Keratinocyte (primary cell): ENCODE results near the gene PPM1B.

ENCODE experiments used
- CTCF ChIP-seq, 3 experiments: IDR thresholded peaks in 1 of 3; conservative IDR thresholded peaks in 1 of 3; optimal IDR thresholded peaks in 1 of 3; 2 replicates in 2 of 3; 3 replicates in 1 of 3; pipeline versions ENCODE3 to v1.5.1; 2011; ENCODE audit warnings: low read length in 3 of 3, mild to moderate bottlenecking in 3 of 3, moderate library complexity in 2 of 3, control low read depth in 1 of 3, inconsistent platforms in 1 of 3; ENCODE audit not compliant: insufficient read depth in 2 of 3; ENCODE audit errors: extremely low read depth in 1 of 3
- EZH2 ChIP-seq: IDR thresholded peaks from one replicate; pipeline ENCODE4 v1.6.1; 2012; ENCODE audit warnings: inconsistent platforms, mild to moderate bottlenecking, low read length, moderate library complexity

GRCh38 chr2:44190526-44190925, 21.9 kb downstream of the PPM1B start:
- TF ChIP-seq CTCF (optimal IDR thresholded peaks at IDR 0.05 in 1 of 3, IDR thresholded peaks at IDR 0.05 in 1 of 3, conservative IDR thresholded peaks at IDR 0.05 in 1 of 3; ENCODE audit: extremely low read depth in 1 of 3, insufficient read depth in 2 of 3, low read length in 3 of 3) (no peak), EZH2 (no peak)
